NCI-H69 (cell line): Measurements from ENCODE around the gene PHLDB2.

Source experiments
- DNase-seq: peaks from one replicate; lab custom pipeline; 2025; lab: John Stamatoyannopoulos, UW

Gene PHLDB2

GRCh38 chr3:111926266-111926676 lies 67.2 kb downstream of the PHLDB2 start:
- peak; percentile 57 for DNase-seq

GRCh38 chr3:111928613-111929012 lies 69.5 kb downstream of the PHLDB2 start:
- no peak for DNase-seq

- DNase-seq, result peak; percentile 1
Measured at GRCh38 chr3:111929484-111929883, 70.4 kb downstream of the PHLDB2 start.

- DNase-seq, result no peak
Measured at GRCh38 chr3:111932946-111933345, 73.9 kb downstream of the PHLDB2 start.

GRCh38 chr3:111936191-111936841 lies 77.3 kb downstream of the PHLDB2 start:
- no peak for DNase-seq

GRCh38 chr3:111936967-111937366 lies 77.9 kb downstream of the PHLDB2 start:
- DNase-seq, result no peak

- DNase-seq, result no peak
Measured at GRCh38 chr3:111937871-111938270, 78.8 kb downstream of the PHLDB2 start.

GRCh38 chr3:111939873-111940272 lies 80.8 kb downstream of the PHLDB2 start:
- no peak for DNase-seq

GRCh38 chr3:111943533-111943932 lies 84.5 kb downstream of the PHLDB2 start:
- DNase-seq, result no peak

GRCh38 chr3:111944372-111944771 lies 85.3 kb downstream of the PHLDB2 start:
- no peak for DNase-seq

- DNase-seq, result peak; percentile 3
Measured at GRCh38 chr3:111947231-111947630, 88.2 kb downstream of the PHLDB2 start.

- DNase-seq, result no peak
Measured at GRCh38 chr3:111948786-111949185, 89.7 kb downstream of the PHLDB2 start.

GRCh38 chr3:111949712-111950111 lies 90.6 kb downstream of the PHLDB2 start:
- no peak for DNase-seq

- DNase-seq, result no peak
Measured at GRCh38 chr3:111951032-111951431, 92.0 kb downstream of the PHLDB2 start.

GRCh38 chr3:111952086-111952485 lies 93.0 kb downstream of the PHLDB2 start:
- no peak for DNase-seq

GRCh38 chr3:111952866-111953450 lies 93.9 kb downstream of the PHLDB2 start:
- no peak for DNase-seq

- DNase-seq, result peak; percentile 3
Measured at GRCh38 chr3:111954228-111954990, 95.3 kb downstream of the PHLDB2 start.

- DNase-seq, result no peak
Measured at GRCh38 chr3:111955876-111956275, 96.8 kb downstream of the PHLDB2 start.

GRCh38 chr3:111956449-111956848 lies 97.4 kb downstream of the PHLDB2 start:
- no peak for DNase-seq

- peak; percentile 60 for DNase-seq
Measured at GRCh38 chr3:111956995-111957734, 98.1 kb downstream of the PHLDB2 start.

GRCh38 chr3:111961461-111962164 lies 102.5 kb downstream of the PHLDB2 start:
- no peak for DNase-seq

GRCh38 chr3:111963424-111963823 lies 104.4 kb downstream of the PHLDB2 start:
- no peak for DNase-seq
